Measurements from ENCODE around the gene CCDC27.

Gene CCDC27

DNA sequence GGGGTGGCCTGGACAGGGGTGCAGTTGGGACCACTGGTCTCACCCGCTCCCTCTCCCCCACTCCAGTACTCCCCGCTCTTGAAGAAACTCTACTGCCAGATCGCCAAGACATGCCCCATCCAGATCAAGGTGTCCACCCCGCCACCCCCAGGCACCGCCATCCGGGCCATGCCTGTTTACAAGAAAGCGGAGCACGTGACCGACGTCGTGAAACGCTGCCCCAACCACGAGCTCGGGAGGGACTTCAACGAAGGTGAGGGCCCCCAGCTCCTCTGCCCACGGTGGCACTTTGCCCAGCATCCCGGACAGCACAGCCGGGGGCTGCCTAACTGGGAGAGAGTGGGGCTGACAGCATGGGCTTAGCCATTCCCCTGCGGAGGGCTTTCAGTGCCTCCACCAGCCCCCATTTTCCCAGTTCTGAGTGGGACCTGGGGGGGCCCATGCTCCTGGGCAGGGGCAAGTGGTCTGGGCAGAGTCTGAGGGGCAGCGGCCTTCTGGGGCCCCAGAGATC lies 30.2 kb upstream of the CCDC27 start:
- DNase-seq, result no peak

DNA sequence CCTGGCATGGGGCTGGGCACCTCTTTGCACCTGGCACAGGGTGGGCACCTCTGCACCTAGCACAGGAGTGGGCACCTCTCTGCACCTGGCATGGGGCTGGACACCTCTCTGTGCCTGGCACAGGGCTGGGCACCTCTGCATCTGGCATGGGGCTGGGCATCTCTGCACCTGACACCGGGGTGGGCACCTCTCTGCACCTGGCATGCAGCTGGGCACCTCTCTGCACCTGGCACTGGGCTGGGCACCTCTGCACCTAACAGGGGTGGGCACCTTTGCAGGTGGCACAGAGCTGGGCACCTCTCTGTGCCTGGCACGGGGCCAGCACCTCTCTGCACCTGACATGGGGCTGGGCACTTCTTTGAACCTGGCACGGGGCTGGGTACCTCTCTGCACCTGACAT lies 29.4 kb upstream of the CCDC27 start:
- DNase-seq, result no peak

DNA sequence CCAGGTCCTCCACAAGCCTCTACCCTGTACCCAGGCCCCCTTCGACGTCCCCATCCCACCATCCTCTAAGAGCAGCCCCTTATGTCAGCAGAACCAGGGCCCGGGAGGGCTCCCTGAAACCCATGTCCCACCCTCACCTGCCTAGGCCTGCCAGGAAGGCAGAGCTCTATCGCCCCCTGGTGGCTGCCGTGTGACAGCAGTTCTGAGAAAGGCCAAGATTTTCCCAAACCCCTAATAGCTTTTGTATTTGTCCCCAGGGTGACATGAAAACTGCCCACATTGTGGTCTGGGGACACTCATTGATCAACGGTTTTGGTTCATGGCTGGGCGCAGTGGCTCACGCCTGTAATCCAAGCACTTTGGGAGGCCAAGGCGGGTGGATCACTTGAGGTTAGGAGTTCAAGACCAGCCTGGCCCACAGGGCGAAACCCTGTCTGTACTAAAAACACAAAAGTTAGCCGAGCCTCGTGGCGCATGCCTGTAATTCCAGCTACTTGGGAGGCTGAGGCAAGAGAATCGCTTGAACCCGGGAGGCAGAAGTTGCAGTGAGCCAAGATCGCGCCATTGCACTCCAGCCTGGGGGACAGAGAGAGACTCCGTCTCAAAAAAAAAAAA lies 27.7 kb upstream of the CCDC27 start:
- DNase-seq, result peak; percentile 81

DNA sequence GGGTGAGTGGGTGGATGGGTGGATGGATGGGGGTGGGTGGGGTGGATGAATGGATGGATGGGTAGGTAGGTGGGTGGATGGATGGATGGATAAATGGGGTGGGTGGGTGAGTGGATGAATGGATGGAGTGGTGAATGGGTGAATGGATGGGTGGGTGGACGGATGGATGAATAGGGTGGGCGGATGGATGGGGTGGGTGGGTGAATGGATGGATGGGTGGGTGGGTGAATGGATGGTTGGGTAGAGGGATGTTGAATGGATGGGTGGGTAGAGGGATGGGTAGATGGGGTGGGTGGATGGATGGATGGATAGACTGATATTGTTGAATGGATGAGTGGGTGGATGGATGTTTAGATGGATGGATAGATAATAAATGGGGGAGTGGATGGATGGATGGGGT lies 26.9 kb upstream of the CCDC27 start:
- no peak for DNase-seq

DNA sequence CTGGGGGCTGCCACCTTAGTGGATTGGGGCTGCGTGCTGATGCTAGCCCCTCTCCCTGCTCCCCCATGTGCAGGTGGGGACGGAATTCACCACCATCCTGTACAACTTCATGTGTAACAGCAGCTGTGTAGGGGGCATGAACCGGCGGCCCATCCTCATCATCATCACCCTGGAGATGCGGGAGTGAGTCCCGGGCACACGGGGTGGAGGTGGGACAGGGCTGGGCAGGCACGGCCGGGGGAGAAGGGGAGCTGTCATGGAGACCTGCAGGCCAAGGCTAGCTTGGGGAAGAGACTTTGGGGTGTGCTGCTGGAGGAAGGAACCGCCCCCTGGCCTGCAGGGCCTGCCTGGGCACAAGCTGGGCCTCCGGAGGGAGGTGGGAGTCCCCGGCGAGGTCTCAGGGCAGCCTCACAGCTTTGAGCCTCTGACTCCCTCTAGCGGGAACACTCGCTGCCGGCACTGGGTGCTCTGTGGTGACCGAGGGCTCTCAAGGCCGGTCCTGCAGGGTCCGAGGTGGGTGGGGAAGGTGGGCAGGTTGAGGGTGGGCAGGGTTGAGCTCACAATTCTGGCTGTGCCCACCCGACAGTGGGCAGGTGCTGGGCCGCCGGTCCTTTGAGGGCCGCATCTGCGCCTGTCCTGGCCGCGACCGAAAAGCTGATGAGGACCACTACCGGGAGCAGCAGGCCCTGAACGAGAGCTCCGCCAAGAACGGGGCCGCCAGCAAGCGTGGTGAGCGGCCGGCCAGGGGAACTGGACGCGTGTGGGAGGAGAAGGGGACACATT lies 25.0 kb upstream of the CCDC27 start:
- no peak for DNase-seq

DNA sequence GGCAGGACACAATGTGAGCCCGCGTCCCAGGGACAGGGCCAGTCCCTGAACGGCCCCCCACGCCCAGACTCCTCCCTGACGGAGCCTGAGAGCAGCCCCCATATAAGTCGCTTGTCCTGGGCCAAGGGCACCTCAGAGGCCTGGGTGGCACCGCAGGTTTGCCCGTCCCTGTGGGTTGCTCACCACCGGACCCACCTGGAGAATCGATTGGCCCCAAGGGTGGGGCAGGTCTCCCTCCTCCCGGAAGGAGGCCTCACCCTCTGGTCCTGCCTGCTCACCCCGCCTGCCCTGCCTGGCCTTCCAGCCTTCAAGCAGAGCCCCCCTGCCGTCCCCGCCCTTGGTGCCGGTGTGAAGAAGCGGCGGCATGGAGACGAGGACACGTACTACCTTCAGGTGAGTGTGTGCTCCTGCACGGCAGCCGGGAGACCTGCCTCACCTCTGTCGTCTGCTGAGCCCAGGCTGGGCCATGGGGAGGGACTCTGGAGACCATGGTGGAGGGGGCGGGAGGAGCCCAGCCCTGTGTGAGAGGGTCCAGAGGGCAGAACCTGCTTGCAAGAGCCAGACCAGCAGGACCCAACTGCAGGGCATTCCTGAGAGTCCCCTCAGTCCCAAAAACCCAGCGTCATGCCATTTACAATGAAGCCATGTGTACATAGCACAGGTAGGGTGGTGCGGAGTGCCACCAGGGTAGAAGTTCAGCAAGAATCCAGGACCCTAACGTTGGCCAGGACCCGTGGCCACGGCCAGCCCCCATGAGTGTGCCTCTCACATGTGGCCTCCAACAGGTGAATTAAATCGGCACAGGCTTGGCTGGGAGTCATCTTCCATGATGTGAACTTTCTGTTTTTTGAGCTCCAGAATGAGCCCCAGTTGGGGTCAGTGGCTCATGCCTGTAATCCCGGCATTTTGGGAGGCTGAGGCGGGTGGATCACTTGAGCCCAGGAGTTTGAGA lies 24.1 kb upstream of the CCDC27 start:
- DNase-seq, result no peak

DNA sequence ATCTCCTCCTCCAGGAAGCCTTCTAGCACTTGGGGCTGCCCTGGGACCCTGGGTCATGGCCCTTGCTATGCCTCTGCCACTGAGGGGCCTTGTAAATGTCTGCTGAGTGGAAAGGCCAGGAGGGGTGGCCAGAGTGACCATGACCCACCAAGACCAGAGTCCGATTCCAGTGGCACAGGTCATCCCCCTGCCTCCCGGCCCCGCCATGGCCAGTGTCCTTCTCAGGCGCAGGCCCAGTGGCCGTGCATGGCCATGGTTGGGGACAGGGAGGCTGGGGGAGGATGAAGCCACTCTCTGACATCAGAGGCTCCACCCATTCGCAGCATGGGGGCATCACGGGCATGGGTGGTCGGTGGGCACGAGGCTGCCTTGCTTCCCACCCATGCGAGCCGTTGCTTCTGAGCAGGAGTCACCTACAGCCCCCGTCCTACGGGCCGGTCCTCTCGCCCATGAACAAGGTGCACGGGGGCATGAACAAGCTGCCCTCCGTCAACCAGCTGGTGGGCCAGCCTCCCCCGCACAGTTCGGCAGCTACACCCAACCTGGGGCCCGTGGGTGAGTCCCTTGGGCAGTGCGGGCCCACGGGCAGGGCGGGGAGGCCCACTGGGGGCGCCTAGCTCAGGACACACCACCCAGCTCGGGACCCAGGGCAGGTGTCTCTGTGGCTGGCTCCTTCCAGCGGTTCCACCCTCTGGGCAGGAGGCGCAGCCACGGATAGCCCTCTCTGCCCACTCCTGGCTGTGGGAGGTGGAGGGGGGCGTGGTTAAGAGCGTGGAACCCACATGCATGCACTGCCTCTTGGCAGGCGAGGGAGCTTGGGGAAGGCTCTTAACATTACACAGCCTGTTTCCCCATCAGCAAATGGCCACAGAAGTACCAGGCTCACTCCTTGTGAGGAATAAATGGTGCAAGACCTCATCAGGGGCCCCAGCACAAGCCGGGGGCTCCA lies 22.4 kb upstream of the CCDC27 start:
- DNase-seq, result no peak

DNA sequence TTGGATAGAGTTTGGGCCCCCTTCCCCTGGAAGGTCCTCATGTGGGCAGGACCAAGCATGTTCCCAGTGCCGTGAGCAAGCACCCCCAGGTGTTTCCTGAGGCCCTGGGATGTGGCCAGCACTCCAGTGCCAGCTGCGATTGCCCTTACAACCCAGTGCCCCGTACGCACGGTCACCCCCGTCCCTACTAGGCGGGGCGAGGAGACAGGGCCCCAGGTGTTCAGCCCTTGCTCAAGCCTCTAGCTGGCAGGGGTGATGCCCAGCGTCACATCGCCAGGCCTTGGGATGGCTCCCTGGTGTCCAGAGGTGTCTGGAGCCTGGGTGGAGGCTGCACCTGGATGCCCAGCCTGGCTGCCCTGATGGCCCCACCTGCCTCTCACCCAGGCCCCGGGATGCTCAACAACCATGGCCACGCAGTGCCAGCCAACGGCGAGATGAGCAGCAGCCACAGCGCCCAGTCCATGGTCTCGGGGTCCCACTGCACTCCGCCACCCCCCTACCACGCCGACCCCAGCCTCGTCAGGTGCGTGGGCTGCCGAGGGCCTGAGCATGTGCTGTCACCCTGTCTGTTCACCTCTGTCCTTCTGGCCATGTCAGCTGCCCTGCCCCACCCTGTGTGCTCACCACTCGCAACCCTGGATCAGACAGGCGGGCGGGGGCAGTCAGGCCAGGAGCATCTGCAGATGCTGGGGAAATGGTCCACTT lies 21.6 kb upstream of the CCDC27 start:
- DNase-seq, result no peak

DNA sequence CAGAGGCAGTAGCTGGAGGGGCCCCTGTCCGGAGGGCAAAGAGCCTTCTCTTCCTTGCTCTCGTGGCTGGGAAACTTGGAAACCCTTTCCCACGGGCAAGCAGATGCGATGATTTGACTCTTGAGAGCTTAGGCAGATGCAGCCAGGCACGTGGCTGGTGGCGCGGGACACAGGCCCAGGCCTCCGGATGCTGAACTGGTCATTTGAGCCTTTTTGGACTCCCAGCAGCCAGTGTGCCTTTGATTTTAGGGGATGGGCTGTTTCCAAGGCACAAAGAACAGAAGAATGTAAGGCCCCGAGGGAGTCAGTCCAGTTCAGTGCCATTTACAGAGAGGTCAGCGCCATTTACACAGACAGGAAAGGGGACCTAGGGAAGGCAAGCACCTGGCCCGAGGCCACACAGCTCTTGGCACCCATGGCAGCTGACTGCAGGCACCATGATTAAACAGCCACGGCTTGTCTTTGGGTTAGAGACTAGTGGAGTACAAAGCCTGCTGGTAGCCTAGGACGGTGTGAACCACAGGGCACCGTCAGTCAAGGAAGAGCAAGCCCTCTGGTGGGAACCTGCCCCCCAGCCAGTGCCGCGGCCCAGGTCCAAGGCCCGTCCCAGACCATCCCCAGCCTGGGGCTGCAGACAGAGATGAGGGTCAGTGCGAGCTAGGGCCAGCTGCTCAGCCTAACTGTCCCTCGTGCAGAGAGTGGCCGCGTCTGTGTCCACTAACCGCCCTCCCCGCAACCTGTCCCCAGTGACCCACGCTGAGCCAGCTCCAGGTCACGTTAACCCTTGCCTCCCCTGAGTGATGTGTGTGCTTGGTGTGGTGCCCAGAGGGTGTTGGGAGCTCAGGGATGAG lies 20.4 kb upstream of the CCDC27 start:
- no peak for DNase-seq

DNA sequence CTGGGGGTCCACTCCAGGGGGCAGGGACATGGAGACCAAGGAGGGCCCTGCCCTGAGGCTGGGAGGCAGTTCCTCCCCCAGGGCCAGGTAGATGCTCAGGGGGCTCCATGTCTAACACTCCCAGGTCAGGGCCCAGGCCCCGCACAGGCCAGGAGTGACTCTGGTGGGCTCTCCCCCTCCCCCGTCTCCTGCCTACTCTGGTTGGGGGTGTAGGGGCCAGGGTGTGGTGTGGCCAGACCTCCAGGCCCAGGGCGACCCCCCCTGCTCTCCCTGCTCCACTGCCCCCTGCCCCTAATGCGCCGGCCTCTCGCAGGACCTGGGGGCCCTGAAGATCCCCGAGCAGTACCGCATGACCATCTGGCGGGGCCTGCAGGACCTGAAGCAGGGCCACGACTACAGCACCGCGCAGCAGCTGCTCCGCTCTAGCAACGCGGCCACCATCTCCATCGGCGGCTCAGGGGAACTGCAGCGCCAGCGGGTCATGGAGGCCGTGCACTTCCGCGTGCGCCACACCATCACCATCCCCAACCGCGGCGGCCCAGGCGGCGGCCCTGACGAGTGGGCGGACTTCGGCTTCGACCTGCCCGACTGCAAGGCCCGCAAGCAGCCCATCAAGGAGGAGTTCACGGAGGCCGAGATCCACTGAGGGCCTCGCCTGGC lies 19.7 kb upstream of the CCDC27 start:
- DNase-seq, result no peak

DNA sequence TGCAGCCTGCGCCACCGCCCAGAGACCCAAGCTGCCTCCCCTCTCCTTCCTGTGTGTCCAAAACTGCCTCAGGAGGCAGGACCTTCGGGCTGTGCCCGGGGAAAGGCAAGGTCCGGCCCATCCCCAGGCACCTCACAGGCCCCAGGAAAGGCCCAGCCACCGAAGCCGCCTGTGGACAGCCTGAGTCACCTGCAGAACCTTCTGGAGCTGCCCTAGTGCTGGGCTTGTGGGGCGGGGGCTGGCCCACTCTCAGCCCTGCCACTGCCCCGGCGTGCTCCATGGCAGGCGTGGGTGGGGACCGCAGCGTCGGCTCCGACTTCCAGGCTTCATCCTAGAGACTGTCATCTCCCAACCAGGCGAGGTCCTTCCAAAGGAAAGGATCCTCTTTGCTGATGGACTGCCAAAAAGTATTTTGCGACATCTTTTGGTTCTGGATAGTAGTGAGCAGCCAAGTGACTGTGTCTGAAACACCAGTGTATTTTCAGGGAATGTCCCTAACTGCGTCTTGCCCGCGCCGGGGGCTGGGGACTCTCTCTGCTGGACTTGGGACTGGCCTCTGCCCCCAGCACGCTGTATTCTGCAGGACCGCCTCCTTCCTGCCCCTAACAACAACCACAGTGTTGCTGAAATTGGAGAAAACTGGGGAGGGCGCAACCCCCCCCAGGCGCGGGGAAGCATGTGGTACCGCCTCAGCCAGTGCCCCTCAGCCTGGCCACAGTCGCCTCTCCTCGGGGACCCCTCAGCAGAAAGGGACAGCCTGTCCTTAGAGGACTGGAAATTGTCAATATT lies 19.0 kb upstream of the CCDC27 start:
- DNase-seq, result no peak

DNA sequence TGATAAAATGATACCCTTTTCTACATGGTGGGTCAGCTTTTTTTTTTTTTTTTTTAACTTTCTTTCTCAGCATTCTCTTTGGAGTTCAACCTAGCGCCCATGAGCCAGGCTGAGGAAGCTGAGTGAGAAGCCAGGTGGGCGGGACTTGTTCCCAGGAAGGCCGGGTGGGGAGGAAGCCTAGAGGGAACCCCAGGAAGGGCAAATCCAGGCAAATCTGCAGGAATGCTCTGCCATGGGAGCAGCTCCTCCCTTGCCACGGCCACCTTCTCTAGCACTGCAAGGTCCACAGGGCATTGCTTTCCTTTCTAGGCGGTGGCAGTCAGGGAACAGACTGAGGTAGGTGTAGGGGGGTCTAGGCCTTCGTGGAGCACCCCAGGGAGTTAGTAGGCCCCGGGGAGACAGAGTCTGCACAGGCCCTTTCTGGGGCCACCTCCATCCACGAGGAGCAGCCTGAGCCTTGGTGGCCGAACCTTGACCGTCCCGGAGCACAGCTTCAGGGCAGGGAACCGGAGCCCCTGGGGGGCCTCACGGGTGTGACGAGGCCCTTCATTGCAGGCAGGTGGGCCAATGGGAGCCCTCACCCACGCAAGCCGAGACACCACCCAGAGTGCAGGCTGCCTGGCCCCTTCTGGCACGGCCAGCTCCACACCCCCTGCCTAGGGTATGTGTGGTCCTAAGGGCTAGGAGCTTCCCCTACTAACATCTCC lies 18.2 kb upstream of the CCDC27 start:
- no peak for DNase-seq

DNA sequence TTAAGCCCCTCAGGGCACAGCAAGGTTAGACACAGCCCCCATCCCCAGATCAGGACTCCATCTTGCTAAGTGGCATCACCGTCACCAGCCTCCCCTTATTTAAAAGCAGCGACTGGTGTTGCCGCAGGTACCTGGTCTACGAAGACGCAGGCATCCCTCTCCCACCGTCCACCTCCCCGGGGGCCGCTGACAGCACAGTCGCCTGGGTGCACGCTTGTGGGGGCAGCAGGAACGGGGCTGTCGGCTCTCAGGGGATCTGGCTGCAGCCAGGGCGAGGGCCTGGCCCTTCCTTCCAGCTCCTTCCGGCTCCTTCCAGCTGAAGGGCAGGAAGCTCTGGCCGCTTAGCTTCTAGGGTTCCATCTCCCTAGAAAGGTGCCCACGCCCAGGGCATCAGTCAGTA lies 17.6 kb upstream of the CCDC27 start:
- DNase-seq, result no peak

DNA sequence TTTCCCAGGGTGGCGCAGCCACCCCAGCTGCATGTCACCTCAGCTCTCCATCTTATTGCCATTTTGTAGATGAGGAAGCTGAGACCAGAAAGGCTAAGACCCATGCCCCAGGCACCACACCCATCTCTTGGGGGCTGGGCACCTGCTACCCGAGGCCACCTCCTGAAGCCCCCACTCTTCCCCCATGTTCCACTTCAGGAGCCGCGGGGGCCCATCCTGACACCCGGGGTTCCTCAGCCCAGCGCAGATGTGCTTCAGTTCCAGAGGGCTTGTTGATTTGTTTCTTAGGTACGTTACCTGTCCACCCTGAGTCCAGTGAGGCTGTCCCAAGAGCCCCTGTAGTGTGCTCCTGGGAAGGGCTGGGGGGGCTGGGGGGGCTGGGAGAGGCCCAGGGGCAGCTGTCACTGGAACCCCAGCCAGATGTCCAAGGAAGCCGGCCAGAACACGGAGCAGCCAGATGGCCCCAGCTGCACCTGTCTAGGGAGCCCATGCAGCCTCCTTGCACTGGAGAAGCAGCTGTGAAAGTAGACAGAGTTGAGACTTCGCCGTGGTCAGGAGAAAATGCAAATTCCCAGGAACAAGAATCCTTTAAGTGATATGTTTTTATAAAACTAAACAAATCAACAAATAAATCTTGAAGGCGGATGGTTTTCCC lies 17.1 kb upstream of the CCDC27 start:
- DNase-seq, result no peak

DNA sequence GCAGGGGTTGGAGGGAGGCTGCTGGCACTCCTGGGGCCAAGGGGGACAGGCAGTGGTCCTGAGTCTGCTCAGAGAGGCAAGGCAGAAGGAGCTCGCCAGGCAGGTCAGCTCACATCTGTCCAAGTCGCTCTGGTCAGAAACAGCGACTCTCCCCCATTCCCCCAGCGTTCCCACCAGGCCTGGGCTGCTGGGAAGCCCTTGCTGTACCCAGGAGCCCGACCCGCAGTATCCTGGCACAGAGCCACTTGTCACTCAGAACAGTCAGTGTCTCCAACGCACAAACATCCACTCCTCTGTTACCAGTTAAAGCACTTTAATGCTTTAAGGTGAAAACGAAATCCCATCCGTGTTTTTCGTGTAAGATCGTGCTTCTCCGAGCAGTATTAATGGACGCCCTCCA lies 16.6 kb upstream of the CCDC27 start:
- DNase-seq, result no peak

DNA sequence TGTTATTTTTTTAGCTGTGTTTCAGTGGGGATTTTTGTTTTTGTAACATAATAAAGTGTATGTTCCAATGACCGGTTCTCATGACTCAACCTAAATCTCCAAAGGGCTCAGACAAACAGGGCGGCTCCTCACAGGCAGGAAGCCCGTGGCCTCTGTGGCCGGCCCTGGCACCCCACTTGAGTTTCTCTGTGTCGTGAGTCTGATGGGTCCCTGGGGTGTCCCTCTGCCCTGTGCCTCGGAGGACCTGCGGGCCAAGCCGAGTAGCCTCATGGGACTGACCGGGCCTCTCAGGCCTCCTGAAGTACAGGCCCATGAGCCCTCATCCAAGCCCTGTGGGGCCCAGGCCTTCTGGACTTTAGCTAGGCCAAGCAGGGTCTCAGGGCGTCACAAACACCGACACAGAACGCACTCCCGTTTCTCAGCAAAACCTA lies 16.1 kb upstream of the CCDC27 start:
- no peak for DNase-seq

DNA sequence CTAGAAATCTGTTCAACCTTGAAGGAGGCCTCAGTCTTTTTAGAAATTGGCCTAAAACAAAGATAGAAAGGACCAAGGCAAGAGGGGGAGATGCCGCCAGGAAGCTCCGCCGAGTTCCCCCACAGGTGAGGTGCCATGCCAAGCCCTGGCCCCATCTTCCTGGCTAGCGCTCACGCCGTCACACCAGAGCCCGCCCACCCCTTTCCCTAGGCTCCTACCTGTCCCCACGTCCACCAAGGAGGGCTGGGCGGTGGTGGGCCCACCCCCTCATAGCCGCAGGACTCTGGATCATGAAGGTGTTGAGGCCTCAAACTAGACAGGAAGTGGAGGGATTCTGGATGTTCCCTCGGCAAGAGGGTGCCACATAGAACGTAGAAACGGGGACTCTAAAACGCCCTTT lies 15.5 kb upstream of the CCDC27 start:
- no peak for DNase-seq

DNA sequence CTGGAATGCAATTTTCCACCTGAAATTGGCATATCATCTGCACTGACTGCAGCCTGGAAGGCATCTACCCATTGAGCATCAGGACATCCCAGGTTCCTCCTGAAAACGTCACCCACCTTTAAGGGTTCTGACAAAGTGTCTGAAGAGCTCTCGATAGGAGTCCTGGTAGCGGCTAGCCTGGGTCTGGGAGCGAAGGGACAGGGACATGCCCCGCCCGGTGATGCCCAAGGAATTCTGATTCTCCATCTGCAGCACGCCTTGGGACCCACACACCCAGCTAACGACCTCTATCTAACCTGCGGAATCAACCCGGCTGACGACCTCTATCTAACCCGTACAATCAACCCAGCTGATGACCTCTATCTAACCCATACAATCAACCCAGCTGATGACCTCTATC lies 13.3 kb upstream of the CCDC27 start:
- DNase-seq, result no peak

All from stimulated activated CD4-positive, alpha-beta T cell treated with anti-CD3 and anti-CD28 coated beads, Interleukin-4, amount 100 ng/mL, for 24 hours (primary cell).